T-helper 1 cell treated with Interleukin-12 subunit alpha and Interleukin-12 subunit beta and Interleukin-4 antibody, amounts not matched to agents 30 μg/mL and 1 μg/mL, for 36 hours (primary cell): ENCODE results near the gene VSTM2L.
A peak's percentile ranks its signal among the peaks of the same experiment; 100 is the strongest.
"Not testable (repeated sequence)": the region's sequence is repeated elsewhere in the genome, so short reads cannot be mapped to it uniquely, and the experiment has no call there.

Experiments
- H3K27ac Mint-ChIP-seq: one replicate; pipeline ENCODE4 v1.8.0; 2021; ENCODE audit warnings: mild to moderate bottlenecking, mixed read lengths
- H3K27me3 Mint-ChIP-seq: one replicate; pipeline ENCODE4 v1.8.0; 2021; ENCODE audit warnings: low read depth, mixed read lengths
- H3K36me3 Mint-ChIP-seq: one replicate; pipeline ENCODE4 v1.8.0; 2021; ENCODE audit warnings: low read depth, mixed read lengths
- H3K4me1 Mint-ChIP-seq: one replicate; pipeline ENCODE4 v1.8.0; 2021; ENCODE audit warnings: low read depth, mixed read lengths
- H3K4me3 Mint-ChIP-seq: one replicate; pipeline ENCODE4 v1.8.0; 2021; ENCODE audit warnings: mild to moderate bottlenecking, moderate library complexity, mixed read lengths
- H3K9me3 Mint-ChIP-seq: one replicate; pipeline ENCODE4 v1.8.0; 2021; ENCODE audit warnings: mixed read lengths

VSTM2L gene, protein sequence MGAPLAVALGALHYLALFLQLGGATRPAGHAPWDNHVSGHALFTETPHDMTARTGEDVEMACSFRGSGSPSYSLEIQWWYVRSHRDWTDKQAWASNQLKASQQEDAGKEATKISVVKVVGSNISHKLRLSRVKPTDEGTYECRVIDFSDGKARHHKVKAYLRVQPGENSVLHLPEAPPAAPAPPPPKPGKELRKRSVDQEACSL

DNA sequence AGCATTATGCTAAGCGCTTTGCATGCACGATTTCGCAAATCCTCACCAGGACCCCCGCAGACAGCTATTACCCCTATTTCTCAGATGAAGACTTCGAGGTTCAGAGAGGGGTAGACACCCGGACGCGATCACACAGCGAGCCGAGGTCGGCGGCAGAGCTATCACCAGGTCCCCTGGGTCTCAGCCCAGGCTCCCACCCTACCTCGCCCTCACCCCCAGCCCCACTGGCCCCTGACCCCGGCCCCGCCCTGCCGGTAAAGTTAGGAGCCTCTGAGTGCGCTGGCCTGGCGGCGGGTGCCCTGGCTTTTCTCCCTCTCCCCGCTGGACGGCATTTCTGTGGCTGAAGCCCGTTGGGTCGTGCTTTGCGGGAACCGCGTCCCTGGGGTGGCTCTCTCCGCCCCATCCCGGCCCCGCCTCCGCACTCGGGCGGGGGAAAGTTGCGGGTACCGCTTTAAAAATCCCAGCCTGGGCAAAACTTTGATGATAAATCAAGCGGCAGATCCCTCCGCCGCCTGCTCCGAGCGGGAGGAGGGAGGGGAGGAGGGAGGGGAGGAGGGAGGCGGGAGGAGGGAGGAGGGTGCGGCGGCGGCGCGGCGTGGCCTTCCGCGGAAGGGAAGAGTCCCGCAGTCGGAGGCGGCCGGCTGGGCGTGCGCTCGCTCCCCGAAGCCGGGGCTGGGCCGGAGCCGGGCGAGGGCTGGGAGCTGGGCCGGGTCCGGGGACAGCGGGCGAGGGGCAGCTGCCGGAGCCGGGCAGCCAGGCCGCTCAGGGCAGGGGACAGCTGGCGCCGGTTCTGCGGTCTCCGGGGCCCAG lies at the start of gene VSTM2L:
TSS of gene VSTM2L (plus strand) at position 624 of the 810 bp plus-strand sequence. CDS start 224 bp downstream, outside the sequence.
- Mint-ChIP-seq H3K27me3 (peaks cover 48% of the 10 kb centered on the region), H3K4me3 (peak within 1 kb of the TSS; percentile 59), H3K4me1 (peaks cover 7% of the 10 kb centered on the region), H3K27ac (no peak within 1 kb of the TSS), H3K9me3 (no peaks in the 10 kb centered on the region), H3K36me3 (no peaks in the 10 kb centered on the region)

GRCh38 chr20:37853823-37854375 lies 49.0 kb upstream of the VSTM2L start:
- Mint-ChIP-seq H3K36me3 (peaks cover 12% of the 10 kb centered on the region), H3K4me1 (peaks cover 6% of the 10 kb centered on the region), H3K9me3 (no peaks in the 10 kb centered on the region), H3K27me3 (no peaks in the 10 kb centered on the region), H3K27ac (no peak overlapping the region), H3K4me3 (no peak overlapping the region)

- not testable (repeated sequence) for H3K27ac Mint-ChIP-seq
Observed at GRCh38 chr20:37856034-37856433, 46.9 kb upstream of the VSTM2L start.

DNA sequence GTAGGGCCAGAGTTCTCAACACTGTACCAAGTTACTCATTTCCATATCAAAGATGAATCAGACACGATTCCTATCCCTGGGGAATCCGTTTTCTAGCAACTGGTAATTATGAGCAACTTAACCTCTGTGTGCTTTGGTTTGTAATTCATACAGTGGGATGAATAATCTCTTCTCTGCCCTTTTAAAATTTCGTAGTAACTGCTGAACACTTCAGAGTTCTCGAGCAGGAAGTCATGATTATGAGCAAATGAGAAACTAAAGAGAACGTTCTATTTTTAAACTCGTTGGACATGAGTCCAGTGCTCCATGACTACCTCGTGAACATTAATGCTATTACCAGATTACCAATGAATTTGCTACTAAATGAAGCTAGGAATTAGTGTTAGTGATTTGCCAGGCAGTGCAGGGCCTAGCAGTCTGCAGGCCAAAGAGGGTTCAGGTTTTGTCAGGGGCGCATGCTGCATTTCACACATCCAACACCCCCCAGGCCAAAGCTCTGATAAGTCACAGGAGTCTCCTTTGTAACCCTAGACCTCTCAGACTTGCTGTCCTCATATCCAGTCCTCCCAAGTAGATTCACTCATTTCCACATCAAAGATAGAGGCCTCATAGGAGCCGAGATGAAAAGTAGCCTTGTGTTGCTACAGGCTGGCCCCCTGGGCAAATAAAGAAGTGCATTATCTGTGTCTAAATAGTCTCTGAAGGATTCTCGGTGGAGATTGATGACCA lies 45.8 kb upstream of the VSTM2L start:
- Mint-ChIP-seq H3K27ac (no peak overlapping the region), H3K4me3 (no peak overlapping the region)

More at GRCh38 chr20:37856034-37856433, 46.9 kb upstream of the VSTM2L start:
- H3K36me3 Mint-ChIP-seq: peaks cover 14% of the 10 kb centered on the region
- H3K27me3 Mint-ChIP-seq, H3K9me3 Mint-ChIP-seq, H3K4me3 Mint-ChIP-seq, H3K4me1 Mint-ChIP-seq: not testable (repeated sequence)

DNA sequence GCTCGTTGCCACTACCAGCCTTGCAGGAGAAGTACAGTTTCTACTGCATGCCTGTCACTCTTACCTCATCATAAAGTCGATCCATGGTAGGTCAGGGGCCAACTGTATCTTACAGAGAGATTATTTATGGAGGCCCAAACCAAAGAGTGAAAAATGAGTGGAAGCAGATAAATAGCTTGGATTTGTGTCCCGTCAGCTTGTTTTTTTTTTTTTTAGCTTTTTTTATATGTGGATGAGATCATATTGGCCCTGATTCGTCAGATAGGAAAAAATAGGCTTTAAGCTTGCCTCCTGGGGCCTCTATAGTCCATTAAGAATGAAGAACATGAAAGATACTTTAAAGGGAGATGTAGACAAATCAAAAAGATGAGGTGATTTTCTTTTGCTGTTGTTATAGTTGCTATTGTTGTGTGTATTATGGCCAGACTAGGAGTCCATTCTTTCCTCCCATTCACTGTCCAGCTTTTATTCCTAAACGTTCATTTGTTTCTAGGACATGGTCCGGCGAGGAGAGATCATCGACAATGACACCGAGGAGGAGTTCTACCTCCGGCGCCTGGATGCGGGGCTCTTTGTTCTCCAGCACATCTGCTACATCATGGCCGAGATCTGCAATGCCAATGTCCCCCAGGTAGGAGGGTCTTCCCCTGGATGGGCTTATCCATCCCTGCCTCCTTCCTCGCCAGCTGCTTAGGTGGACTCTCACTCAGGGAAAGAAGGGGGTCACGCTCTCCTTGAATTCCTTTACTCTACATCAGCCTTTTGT lies 43.3 kb upstream of the VSTM2L start:
- H3K36me3 Mint-ChIP-seq: peaks cover 16% of the 10 kb centered on the region
- no peak overlapping the region for H3K27ac Mint-ChIP-seq
- peaks cover 6% of the 10 kb centered on the region for H3K4me1 Mint-ChIP-seq
- no peak overlapping the region for H3K4me3 Mint-ChIP-seq
- no peaks in the 10 kb centered on the region for H3K9me3 Mint-ChIP-seq
- no peaks in the 10 kb centered on the region for H3K27me3 Mint-ChIP-seq

More for the DNA sequence above, 45.8 kb upstream of the VSTM2L start:
- peaks cover 14% of the 10 kb centered on the region for H3K36me3 Mint-ChIP-seq
- peaks cover 6% of the 10 kb centered on the region for H3K4me1 Mint-ChIP-seq
- H3K9me3 Mint-ChIP-seq: no peaks in the 10 kb centered on the region
- no peaks in the 10 kb centered on the region for H3K27me3 Mint-ChIP-seq

DNA sequence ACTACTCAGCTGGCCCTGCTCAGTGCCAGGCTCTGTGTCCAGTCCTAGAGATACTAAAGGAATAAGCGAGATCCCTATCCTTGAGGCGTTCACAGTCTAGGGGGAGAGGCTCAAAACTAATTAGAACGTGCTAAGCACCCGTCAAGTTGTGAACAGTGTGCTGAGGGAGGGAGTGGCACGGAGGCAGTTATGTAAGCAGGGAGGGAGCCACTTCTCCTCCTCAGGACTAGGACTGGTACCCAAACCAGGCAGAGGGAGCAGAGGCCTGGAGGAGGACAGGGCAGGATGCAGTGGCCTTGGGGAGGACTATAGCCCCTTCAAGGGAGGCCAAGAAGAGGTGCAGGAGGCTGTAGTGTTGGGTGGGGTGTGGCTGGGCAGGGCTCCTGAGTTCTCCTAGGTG lies 39.6 kb upstream of the VSTM2L start:
- Mint-ChIP-seq H3K27me3 (no peaks in the 10 kb centered on the region), H3K27ac (no peak overlapping the region), H3K36me3 (peaks cover 9% of the 10 kb centered on the region), H3K4me1 (no peaks in the 10 kb centered on the region), H3K9me3 (no peaks in the 10 kb centered on the region), H3K4me3 (no peak overlapping the region)

DNA sequence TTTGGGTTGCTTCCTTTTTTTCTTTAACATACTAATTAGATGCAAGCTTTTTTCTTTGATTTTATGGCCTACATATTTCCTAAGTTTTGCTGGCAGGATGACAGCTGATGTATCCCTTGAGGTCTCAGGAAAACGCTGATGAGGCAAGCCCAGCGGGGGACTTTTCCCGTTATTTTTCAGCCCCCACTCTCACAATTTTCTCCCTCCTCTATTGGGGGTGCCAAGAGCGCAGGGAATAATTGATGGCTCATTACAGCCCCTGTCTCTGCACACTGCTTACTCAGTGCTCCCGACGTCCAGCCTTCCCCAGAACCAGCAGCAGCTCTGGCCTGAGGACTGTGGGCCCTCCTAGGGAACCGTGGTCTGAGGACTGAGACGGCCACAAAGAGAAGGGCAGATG lies 38.6 kb upstream of the VSTM2L start:
- H3K4me3 Mint-ChIP-seq: no peak overlapping the region
- peaks cover 8% of the 10 kb centered on the region for H3K36me3 Mint-ChIP-seq
- no peaks in the 10 kb centered on the region for H3K9me3 Mint-ChIP-seq
- H3K27me3 Mint-ChIP-seq: no peaks in the 10 kb centered on the region
- no peak overlapping the region for H3K27ac Mint-ChIP-seq
- H3K4me1 Mint-ChIP-seq: no peaks in the 10 kb centered on the region

GRCh38 chr20:37866051-37866450 lies 36.9 kb upstream of the VSTM2L start:
- H3K27me3 Mint-ChIP-seq: no peaks in the 10 kb centered on the region
- no peak overlapping the region for H3K4me3 Mint-ChIP-seq
- H3K36me3 Mint-ChIP-seq: peaks cover 9% of the 10 kb centered on the region
- no peaks in the 10 kb centered on the region for H3K9me3 Mint-ChIP-seq
- H3K4me1 Mint-ChIP-seq: no peaks in the 10 kb centered on the region
- H3K27ac Mint-ChIP-seq: no peak overlapping the region

DNA sequence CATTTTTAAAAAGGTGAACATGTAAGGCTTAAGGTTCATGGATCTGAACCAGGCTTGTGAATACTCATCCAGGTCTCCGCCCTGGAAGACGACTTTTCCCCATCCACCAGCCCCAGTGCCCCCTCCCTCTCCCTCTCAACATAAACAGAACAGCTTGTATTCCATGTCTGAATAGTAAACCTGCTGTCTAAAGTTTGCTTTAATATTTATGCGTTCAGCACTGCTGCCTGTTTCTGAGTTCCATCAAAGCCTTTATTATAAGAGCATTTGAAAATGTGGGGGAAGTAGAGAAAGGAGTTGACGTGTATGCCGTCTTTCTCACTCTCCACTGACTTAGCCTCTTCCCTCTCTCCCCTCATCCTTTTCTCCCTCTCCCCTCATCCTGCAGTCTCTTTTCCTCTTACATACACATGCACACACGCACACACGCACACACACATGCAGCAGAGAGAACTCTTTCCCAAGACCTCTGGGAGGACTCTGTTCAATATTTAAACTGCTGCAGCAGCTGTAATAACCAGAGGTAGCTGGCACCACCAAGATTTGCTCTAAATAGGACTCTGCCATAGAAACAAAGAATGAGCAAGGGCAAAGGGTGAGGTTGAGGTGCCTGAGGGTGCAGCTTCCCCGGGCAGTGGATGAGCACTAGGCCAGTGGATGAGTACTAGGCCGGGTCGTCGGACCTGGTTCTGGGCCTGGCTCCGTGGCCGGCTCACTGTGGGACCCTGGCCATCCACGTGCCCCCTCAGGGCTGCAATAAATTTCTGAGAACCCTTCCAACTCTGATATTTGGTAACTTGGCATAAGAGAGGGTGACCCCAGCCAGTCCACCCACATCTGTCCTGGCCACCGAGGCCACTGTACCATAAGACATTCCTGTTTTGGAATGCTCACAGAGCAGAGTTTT lies 35.4 kb upstream of the VSTM2L start:
- Mint-ChIP-seq H3K27me3 (no peaks in the 10 kb centered on the region), H3K27ac (no peak overlapping the region), H3K36me3 (peaks cover 7% of the 10 kb centered on the region), H3K4me1 (no peaks in the 10 kb centered on the region), H3K4me3 (no peak overlapping the region), H3K9me3 (no peaks in the 10 kb centered on the region)

DNA sequence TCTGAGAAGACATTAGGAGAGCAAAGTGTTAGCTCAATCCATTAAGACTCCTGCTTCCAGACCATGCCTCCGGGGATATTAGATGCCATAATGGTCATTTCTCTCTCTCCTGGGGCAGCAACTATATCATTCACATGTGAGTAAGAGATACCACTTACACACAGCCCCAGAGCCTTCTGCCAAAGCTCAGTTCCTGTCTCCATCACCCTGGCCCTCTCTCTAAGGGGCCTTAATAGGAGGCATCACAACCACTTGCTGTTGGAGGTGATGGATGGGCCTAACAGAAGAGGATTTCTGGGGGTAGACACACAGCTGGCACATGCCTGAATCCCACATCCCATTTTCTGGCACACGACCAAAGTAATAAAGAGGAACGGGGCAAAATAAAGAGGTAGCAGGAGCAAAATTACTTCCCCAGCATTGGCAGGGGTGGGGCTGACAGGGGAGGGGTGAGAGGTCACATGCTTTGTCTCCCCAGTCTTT lies 34.0 kb upstream of the VSTM2L start:
- Mint-ChIP-seq H3K27ac (no peak overlapping the region), H3K27me3 (no peaks in the 10 kb centered on the region), H3K4me3 (no peak overlapping the region), H3K36me3 (peaks cover 5% of the 10 kb centered on the region), H3K4me1 (no peaks in the 10 kb centered on the region), H3K9me3 (no peaks in the 10 kb centered on the region)

DNA sequence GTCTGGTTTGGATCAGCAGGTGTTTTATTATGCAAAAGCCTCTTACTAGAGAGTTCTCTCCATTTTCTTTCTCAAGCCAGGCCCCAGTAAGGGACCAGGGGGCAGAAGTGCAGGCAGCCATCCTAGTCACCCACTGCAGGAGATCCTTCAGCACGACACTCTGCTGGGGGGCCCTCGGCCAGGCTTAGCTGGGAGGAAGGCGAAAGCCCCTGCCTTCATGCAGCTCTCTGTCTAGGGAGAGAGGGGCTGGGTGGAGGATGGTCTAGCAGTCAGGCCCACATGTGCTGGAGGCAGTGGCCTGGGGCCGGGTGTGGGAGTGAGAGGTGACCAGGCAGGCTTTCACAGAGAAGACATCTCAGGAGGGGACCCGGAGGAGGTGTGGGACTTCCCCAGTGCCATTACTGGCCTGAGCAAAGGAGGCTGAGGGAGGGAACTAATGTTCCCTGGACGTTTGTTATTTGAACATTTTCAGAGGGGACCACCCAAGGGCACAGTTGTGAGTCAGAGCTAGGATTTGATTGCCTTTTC lies 33.5 kb upstream of the VSTM2L start:
- Mint-ChIP-seq H3K36me3 (peaks cover 5% of the 10 kb centered on the region), H3K9me3 (no peaks in the 10 kb centered on the region), H3K4me1 (no peaks in the 10 kb centered on the region), H3K4me3 (no peak overlapping the region), H3K27me3 (no peaks in the 10 kb centered on the region), H3K27ac (no peak overlapping the region)

DNA sequence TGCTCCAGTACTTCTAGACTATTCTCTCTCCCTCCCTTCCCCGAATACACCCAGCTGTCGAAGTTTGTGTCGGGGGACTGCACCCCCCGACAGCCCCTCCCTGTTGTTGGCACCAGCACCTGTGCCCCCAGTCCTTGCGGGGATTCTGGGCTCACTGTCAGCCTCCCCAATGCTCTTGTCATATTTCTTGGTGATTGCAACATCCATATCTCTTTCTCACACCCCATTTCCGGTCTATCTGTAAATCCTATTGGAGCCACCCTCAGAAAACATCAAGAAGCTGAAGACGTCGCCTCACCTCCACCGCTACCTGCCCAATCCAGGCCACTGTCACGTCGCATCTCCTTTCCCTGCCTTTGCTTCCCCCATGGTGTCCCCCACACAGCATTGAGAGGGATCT lies 32.6 kb upstream of the VSTM2L start:
- Mint-ChIP-seq H3K27me3 (no peaks in the 10 kb centered on the region), H3K4me3 (no peak overlapping the region), H3K36me3 (peaks cover 5% of the 10 kb centered on the region), H3K9me3 (no peaks in the 10 kb centered on the region), H3K27ac (no peak overlapping the region), H3K4me1 (no peaks in the 10 kb centered on the region)

DNA sequence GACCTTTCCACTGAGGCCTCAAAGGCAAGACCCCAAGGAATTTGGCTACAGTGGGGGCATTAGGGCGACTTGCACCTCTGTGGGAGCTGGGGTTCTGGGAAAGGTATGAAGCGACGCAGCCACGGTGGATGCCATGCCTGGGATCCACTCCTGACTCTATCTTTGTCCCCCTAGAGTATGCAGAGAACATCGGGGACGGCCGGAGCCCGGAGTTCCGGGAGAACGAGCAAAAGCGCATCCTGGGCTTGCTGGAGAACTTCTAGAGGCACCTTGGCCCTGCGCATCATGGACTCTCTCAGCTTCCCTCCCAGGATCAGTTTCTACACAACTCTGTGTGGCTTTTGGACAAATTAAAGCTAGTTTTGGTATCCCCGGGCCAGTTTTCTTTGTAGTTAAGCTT lies 31.2 kb upstream of the VSTM2L start:
- Mint-ChIP-seq H3K36me3 (peaks cover 4% of the 10 kb centered on the region), H3K4me1 (no peaks in the 10 kb centered on the region), H3K27me3 (no peaks in the 10 kb centered on the region), H3K27ac (no peak overlapping the region), H3K4me3 (no peak overlapping the region), H3K9me3 (no peaks in the 10 kb centered on the region)
